ENCODE results near the gene TTC12. TPM values are rescaled to one million over a fixed set of nuclear protein-coding genes. Genes with fewer than 3 reads are reported as not detected.

TTC12 gene
- total and polyA plus RNA-seq, 9 of the 15 experiments (the other 6 are each of a cell fraction or from before 2014, with no cell fraction given): 5.1 to 19.9 (median 13.4) TPM

DNA sequence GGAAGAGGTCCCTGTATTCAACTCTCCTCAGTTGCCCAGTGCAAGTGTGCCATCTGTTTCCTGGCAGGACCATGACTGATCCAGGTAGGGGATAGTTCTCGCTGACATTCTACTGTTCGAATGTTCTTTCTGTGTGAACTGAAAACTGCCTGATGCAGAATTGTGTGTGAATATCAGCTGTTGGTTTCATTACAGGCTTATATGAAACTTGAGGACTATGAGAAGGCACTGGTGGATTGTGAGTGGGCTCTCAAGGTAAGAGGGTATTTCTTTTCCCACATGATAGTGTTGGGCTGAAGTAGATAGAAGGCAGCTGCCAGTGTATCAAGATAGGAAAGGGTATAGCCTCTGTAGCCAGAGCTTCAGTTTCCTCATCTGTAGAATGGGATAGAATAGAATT lies 15.3 kb downstream of the TTC12 start:
- WGBS (ENCODE audit: insufficient coverage, low coverage, missing lambda C conversion rate): 25% methylated on average over 2 of the region's 2 CpGs
- ATAC-seq: no peak
- Histone ChIP-seq H3K4me1 (replicated peaks in 1 of 2; ENCODE audit: control insufficient read depth in 2 of 2, insufficient read depth in 2 of 2, low read length in 2 of 2) (no peaks in the 10 kb centered on the region), H3K4me2 (ENCODE audit: insufficient read depth, low read length) (no peak overlapping the region), H3K27ac (ENCODE audit: extremely low read depth, low read depth, low read length) (no peak overlapping the region), H3K9me1 (ENCODE audit: control insufficient read depth, insufficient read depth, low read length) (no peaks in the 10 kb centered on the region), H3K4me3 (no peak overlapping the region), H3K36me3 (ENCODE audit: control insufficient read depth, insufficient read depth, low read length) (0 out of 3 replicates have a peak, but pooled peaks cover 3% of the 10 kb centered on the region), H3K9me3 (replicated peaks; ENCODE audit: control insufficient read depth, insufficient read depth, low read depth, low read length) (no peaks in the 10 kb centered on the region), H3K79me2 (ENCODE audit: control insufficient read depth, insufficient read depth, low read length) (no peaks in the 10 kb centered on the region), H2AFZ (ENCODE audit: low read depth, low read length) (no peak overlapping the region), H4K20me1 (replicated peaks; ENCODE audit: control insufficient read depth, insufficient read depth, low read length) (no peaks in the 10 kb centered on the region), H3K9ac (ENCODE audit: insufficient read depth in 1 of 2, low read depth in 2 of 2, low read length in 2 of 2) (no peak overlapping the region), H3K27me3 (ENCODE audit: control insufficient read depth in 2 of 2, insufficient read depth in 2 of 2, low read length in 2 of 2) (no peaks in the 10 kb centered on the region)
- POLR2A ChIA-PET: interaction anchor here (1.1 kb wide), 1 partner anchor 8 kb away, joined by 3 read pairs; no protein-coding TSS in a partner anchor
- DNase-seq (ENCODE audit: extremely low read depth in 1 of 4, low spot score in 3 of 4): no peak
- intact Hi-C loops (cut with micrococcal nuclease) (no loop called here), in situ Hi-C loops (cut with MboI) (no loop called here)
- TF ChIP-seq BMI1 (IDR thresholded peaks at IDR 0.05; ENCODE audit: low read length) (no peak), SRF (CRISPR knock-in tag; IDR thresholded peaks at IDR 0.05) (no peak), CCNT2 (IDR thresholded peaks at IDR 0.05; ENCODE audit: borderline replicate concordance, extremely low read depth, insufficient read length, low read depth, low read length) (no peak), XRCC5 (IDR thresholded peaks at IDR 0.05; ENCODE audit: low read depth, low read length) (no peak), ZNF124 (CRISPR knock-in tag; IDR thresholded peaks at IDR 0.05) (no peak), ZNF3 (CRISPR knock-in tag; IDR thresholded peaks at IDR 0.05) (no peak), ZNF384 (IDR thresholded peaks at IDR 0.05; ENCODE audit: low read depth, low read length) (no peak), KLF6 (CRISPR knock-in tag; IDR thresholded peaks at IDR 0.05; ENCODE audit: borderline replicate concordance) (no peak), CC2D1A (IDR thresholded peaks at IDR 0.05) (no peak)
- TF ChIP-seq, protein P1, sequence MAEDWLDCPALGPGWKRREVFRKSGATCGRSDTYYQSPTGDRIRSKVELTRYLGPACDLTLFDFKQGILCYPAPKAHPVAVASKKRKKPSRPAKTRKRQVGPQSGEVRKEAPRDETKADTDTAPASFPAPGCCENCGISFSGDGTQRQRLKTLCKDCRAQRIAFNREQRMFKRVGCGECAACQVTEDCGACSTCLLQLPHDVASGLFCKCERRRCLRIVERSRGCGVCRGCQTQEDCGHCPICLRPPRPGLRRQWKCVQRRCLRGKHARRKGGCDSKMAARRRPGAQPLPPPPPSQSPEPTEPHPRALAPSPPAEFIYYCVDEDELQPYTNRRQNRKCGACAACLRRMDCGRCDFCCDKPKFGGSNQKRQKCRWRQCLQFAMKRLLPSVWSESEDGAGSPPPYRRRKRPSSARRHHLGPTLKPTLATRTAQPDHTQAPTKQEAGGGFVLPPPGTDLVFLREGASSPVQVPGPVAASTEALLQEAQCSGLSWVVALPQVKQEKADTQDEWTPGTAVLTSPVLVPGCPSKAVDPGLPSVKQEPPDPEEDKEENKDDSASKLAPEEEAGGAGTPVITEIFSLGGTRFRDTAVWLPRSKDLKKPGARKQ (CRISPR knock-in tag; IDR thresholded peaks at IDR 0.05): no peak
- TF ChIP-seq, protein P2, sequence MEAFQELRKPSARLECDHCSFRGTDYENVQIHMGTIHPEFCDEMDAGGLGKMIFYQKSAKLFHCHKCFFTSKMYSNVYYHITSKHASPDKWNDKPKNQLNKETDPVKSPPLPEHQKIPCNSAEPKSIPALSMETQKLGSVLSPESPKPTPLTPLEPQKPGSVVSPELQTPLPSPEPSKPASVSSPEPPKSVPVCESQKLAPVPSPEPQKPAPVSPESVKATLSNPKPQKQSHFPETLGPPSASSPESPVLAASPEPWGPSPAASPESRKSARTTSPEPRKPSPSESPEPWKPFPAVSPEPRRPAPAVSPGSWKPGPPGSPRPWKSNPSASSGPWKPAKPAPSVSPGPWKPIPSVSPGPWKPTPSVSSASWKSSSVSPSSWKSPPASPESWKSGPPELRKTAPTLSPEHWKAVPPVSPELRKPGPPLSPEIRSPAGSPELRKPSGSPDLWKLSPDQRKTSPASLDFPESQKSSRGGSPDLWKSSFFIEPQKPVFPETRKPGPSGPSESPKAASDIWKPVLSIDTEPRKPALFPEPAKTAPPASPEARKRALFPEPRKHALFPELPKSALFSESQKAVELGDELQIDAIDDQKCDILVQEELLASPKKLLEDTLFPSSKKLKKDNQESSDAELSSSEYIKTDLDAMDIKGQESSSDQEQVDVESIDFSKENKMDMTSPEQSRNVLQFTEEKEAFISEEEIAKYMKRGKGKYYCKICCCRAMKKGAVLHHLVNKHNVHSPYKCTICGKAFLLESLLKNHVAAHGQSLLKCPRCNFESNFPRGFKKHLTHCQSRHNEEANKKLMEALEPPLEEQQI (IDR thresholded peaks at IDR 0.05): no peak
- TF ChIP-seq, protein P3, sequence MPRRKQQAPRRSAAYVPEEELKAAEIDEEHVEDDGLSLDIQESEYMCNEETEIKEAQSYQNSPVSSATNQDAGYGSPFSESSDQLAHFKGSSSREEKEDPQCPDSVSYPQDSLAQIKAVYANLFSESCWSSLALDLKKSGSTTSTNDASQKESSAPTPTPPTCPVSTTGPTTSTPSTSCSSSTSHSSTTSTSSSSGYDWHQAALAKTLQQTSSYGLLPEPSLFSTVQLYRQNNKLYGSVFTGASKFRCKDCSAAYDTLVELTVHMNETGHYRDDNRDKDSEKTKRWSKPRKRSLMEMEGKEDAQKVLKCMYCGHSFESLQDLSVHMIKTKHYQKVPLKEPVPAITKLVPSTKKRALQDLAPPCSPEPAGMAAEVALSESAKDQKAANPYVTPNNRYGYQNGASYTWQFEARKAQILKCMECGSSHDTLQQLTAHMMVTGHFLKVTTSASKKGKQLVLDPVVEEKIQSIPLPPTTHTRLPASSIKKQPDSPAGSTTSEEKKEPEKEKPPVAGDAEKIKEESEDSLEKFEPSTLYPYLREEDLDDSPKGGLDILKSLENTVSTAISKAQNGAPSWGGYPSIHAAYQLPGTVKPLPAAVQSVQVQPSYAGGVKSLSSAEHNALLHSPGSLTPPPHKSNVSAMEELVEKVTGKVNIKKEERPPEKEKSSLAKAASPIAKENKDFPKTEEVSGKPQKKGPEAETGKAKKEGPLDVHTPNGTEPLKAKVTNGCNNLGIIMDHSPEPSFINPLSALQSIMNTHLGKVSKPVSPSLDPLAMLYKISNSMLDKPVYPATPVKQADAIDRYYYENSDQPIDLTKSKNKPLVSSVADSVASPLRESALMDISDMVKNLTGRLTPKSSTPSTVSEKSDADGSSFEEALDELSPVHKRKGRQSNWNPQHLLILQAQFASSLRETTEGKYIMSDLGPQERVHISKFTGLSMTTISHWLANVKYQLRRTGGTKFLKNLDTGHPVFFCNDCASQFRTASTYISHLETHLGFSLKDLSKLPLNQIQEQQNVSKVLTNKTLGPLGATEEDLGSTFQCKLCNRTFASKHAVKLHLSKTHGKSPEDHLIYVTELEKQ (CRISPR knock-in tag; IDR thresholded peaks at IDR 0.05): no peak
- CTCF ChIA-PET (ENCODE audit: low intra/inter-chr PET ratio): no interaction called here
- no peak for FAIRE-seq
- no TSS peak for BruUV-seq (replicated peaks)
